GM12892 (cell line): ENCODE measurements around the gene PPP1R9A.

Experiments used
- DNase-seq: peaks from one replicate; pipeline ENCODE4 v3.0.0; 2011; ENCODE audit not compliant: insufficient read length
- FAIRE-seq: peaks from 2 replicates; lab custom pipeline; 2011; peaks lifted over from hg19 to GRCh38; lab: Jason Lieb, UNC
- POLR2A ChIP-seq: IDR thresholded peaks from 2 replicates; pipeline ENCODE4 v1.6.1; 2011; ENCODE audit warnings: low read depth, low read length, control low read depth
- POLR2AphosphoS5 ChIP-seq: IDR thresholded peaks from 2 replicates; pipeline ENCODE4 v1.6.1; 2011; ENCODE audit warnings: low read depth, low read length, control low read depth
- TAF1 ChIP-seq: IDR thresholded peaks from 2 replicates; pipeline ENCODE4 v1.6.1; 2011; ENCODE audit warnings: low read depth, mild to moderate bottlenecking, control low read depth, low read length, borderline replicate concordance

PPP1R9A gene

GRCh38 chr7:95199779-95200558 lies 292.6 kb downstream of the PPP1R9A start:
- peak; percentile 2 for DNase-seq

GRCh38 chr7:95200741-95201140 lies 293.3 kb downstream of the PPP1R9A start:
- FAIRE-seq, result no peak
- no peak for DNase-seq
- no peak for TF ChIP-seq POLR2AphosphoS5
- TF ChIP-seq POLR2A, result no peak
- TF ChIP-seq TAF1, result no peak

More at GRCh38 chr7:95199779-95200558, 292.6 kb downstream of the PPP1R9A start:
- TF ChIP-seq TAF1 (no peak), POLR2A (no peak)
- FAIRE-seq, result no peak

- no peak for DNase-seq
- TF ChIP-seq TAF1 (no peak), POLR2A (no peak), POLR2AphosphoS5 (no peak)
- no peak for FAIRE-seq
Observed at GRCh38 chr7:95201727-95202126, 294.3 kb downstream of the PPP1R9A start.

- FAIRE-seq (no peak), DNase-seq (no peak)
- TF ChIP-seq TAF1 (no peak), POLR2AphosphoS5 (no peak), POLR2A (no peak)
Observed at GRCh38 chr7:95204618-95205017, 297.2 kb downstream of the PPP1R9A start.

- TF ChIP-seq TAF1, result no peak
- no peak for TF ChIP-seq POLR2AphosphoS5
- TF ChIP-seq POLR2A, result no peak
- no peak for FAIRE-seq
- DNase-seq, result no peak
Observed at GRCh38 chr7:95205665-95206225, 298.4 kb downstream of the PPP1R9A start.

- no peak for TF ChIP-seq POLR2A
- TF ChIP-seq TAF1, result no peak
- no peak for TF ChIP-seq POLR2AphosphoS5
- FAIRE-seq (no peak), DNase-seq (no peak)
Observed at GRCh38 chr7:95209276-95209675, 301.9 kb downstream of the PPP1R9A start.

- DNase-seq (no peak), FAIRE-seq (no peak)
- TF ChIP-seq POLR2A, result no peak
- TF ChIP-seq TAF1, result no peak
- TF ChIP-seq POLR2AphosphoS5, result no peak
Observed at GRCh38 chr7:95209788-95210187, 302.4 kb downstream of the PPP1R9A start.

- no peak for DNase-seq
- no peak for FAIRE-seq
- no peak for TF ChIP-seq POLR2A
- TF ChIP-seq POLR2AphosphoS5, result no peak
- TF ChIP-seq TAF1, result no peak
Observed at GRCh38 chr7:95213148-95213547, 305.8 kb downstream of the PPP1R9A start.

- FAIRE-seq (no peak), DNase-seq (no peak)
- TF ChIP-seq POLR2AphosphoS5, result no peak
- TF ChIP-seq TAF1, result no peak
- TF ChIP-seq POLR2A, result no peak
Observed at GRCh38 chr7:95213809-95214492, 306.6 kb downstream of the PPP1R9A start.

- TF ChIP-seq POLR2AphosphoS5 (no peak), POLR2A (no peak), TAF1 (no peak)
- FAIRE-seq (no peak), DNase-seq (no peak)
Observed at GRCh38 chr7:95219721-95220120, 312.3 kb downstream of the PPP1R9A start.

- FAIRE-seq (no peak), DNase-seq (no peak)
- TF ChIP-seq POLR2AphosphoS5, result no peak
- TF ChIP-seq TAF1, result no peak
- TF ChIP-seq POLR2A, result no peak
Observed at GRCh38 chr7:95220328-95220727, 312.9 kb downstream of the PPP1R9A start.

- no peak for DNase-seq
- no peak for FAIRE-seq
- TF ChIP-seq POLR2A (no peak), TAF1 (no peak), POLR2AphosphoS5 (no peak)
Observed at GRCh38 chr7:95225301-95225700, 317.9 kb downstream of the PPP1R9A start.

- FAIRE-seq, result no peak
- DNase-seq, result no peak
- TF ChIP-seq POLR2AphosphoS5 (no peak), TAF1 (no peak), POLR2A (no peak)
Observed at GRCh38 chr7:95229301-95229700, 321.9 kb downstream of the PPP1R9A start.
